ENCODE results near the gene KISS1R.

GRCh38 chr19:963486-963951 lies 46.4 kb downstream of the KISS1R start:
- TF ChIP-seq ZFP30 (CRISPR knock-in tag; IDR thresholded peaks at IDR 0.05), result no peak
- TF ChIP-seq POU6F1 (CRISPR knock-in tag; IDR thresholded peaks at IDR 0.05; ENCODE audit: borderline replicate concordance, low read depth), result no peak

Data from SK-N-SH treated with all-trans-retinoic acid at 6 μM for 48 hours (cell line).